ENCODE results near the gene DOCK9.

DOCK9 gene

GRCh38 chr13:98842858-98843481 lies 134.9 kb downstream of the DOCK9 start:
- DNase-seq = peak; percentile 51 to 61

GRCh38 chr13:98842070-98842469 lies 135.8 kb downstream of the DOCK9 start:
- DNase-seq = no peak

- DNase-seq = peak; percentile 13 to 36
These were observed 137.8 kb downstream of the DOCK9 start for GRCh38 chr13:98839856-98840769.

GRCh38 chr13:98838776-98839175 lies 139.1 kb downstream of the DOCK9 start:
- no peak for DNase-seq

GRCh38 chr13:98837896-98838295 lies 140.0 kb downstream of the DOCK9 start:
- no peak for DNase-seq

GRCh38 chr13:98835156-98835555 lies 142.7 kb downstream of the DOCK9 start:
- no peak for DNase-seq

GRCh38 chr13:98834254-98834960 lies 143.5 kb downstream of the DOCK9 start:
- no peak for DNase-seq

- no peak for DNase-seq
These were observed 146.6 kb downstream of the DOCK9 start for GRCh38 chr13:98831236-98831635.

- DNase-seq = no peak
These were observed 148.3 kb downstream of the DOCK9 start for GRCh38 chr13:98829541-98829940.

- DNase-seq = no peak
These were observed 149.2 kb downstream of the DOCK9 start for GRCh38 chr13:98828614-98829013.

- DNase-seq = no peak
These were observed 150.4 kb downstream of the DOCK9 start for GRCh38 chr13:98827449-98827848.

GRCh38 chr13:98826146-98826545 lies 151.7 kb downstream of the DOCK9 start:
- DNase-seq = no peak

- DNase-seq = no peak
These were observed 152.2 kb downstream of the DOCK9 start for GRCh38 chr13:98825659-98826058.

- DNase-seq = no peak
These were observed 153.3 kb downstream of the DOCK9 start for GRCh38 chr13:98824376-98825160.

- no peak for DNase-seq
These were observed 154.4 kb downstream of the DOCK9 start for GRCh38 chr13:98823442-98823841.

GRCh38 chr13:98822225-98822606 lies 155.6 kb downstream of the DOCK9 start:
- DNase-seq = no peak

- DNase-seq = no peak
These were observed 156.3 kb downstream of the DOCK9 start for GRCh38 chr13:98821372-98822224.

- no peak for DNase-seq
These were observed 157.0 kb downstream of the DOCK9 start for GRCh38 chr13:98820744-98821371.

- DNase-seq = no peak
These were observed 157.6 kb downstream of the DOCK9 start for GRCh38 chr13:98820300-98820699.

GRCh38 chr13:98819382-98820010 lies 158.4 kb downstream of the DOCK9 start:
- no peak for DNase-seq

- DNase-seq = no peak
These were observed 161.5 kb downstream of the DOCK9 start for GRCh38 chr13:98816406-98816805.

All from stimulated activated CD4-positive, alpha-beta T cell treated with anti-CD3 and anti-CD28 coated beads, Interleukin-4, amount 100 ng/mL, for 4 hours (primary cell).